T47D (cell line): ENCODE results near the gene F10.

Experiments
- DNase-seq, 2 experiments: peaks; one replicate each; pipeline versions ENCODE4 v3.0.0 to v3.0.0-alpha.2; 2011 to 2012; ENCODE audit warnings: low read depth in 1 of 2, low spot score in 1 of 2
- JUND ChIP-seq: IDR thresholded peaks from 2 replicates; pipeline ENCODE4 v1.6.1; 2012; ENCODE audit warnings: low read depth
- in situ Hi-C: cut with HindIII; loops from 2 replicates; pipeline ENCODE4 v1.10.0; 2016; ENCODE audit warnings: low sequenced_read_pairs, low pct_unique_long_range_greater_than_20kb

The F10 gene

GRCh38 chr13:113167155-113167554 lies 44.6 kb downstream of the F10 start:
- in situ Hi-C loops, result no loop called here
- TF ChIP-seq JUND, result no peak
- no peak for DNase-seq

GRCh38 chr13:113167575-113167974 lies 45.0 kb downstream of the F10 start:
- in situ Hi-C loops, result no loop called here
- no peak for DNase-seq
- TF ChIP-seq JUND, result no peak

- in situ Hi-C loops, result no loop called here
- DNase-seq, result no peak
- no peak for TF ChIP-seq JUND
Observed at GRCh38 chr13:113168211-113168610, 45.6 kb downstream of the F10 start.

- peak; percentile 49 to 53 for DNase-seq
- TF ChIP-seq JUND, result no peak
- in situ Hi-C loops, result no loop called here
Observed at GRCh38 chr13:113169277-113170272, 47.0 kb downstream of the F10 start.

- no peak for TF ChIP-seq JUND
- in situ Hi-C loops, result no loop called here
- peak; percentile 42 to 56 for DNase-seq
Observed at GRCh38 chr13:113170511-113170910, 47.9 kb downstream of the F10 start.

GRCh38 chr13:113171250-113172125 lies 48.9 kb downstream of the F10 start:
- no peak for DNase-seq
- TF ChIP-seq JUND, result no peak
- in situ Hi-C loops, result no loop called here

GRCh38 chr13:113172419-113172926 lies 49.9 kb downstream of the F10 start:
- in situ Hi-C loops, result no loop called here
- no peak for DNase-seq
- no peak for TF ChIP-seq JUND

- in situ Hi-C loops, result no loop called here
- no peak for DNase-seq
- TF ChIP-seq JUND, result no peak
Observed at GRCh38 chr13:113176280-113176679, 53.7 kb downstream of the F10 start.

- DNase-seq, result no peak
- TF ChIP-seq JUND, result no peak
- in situ Hi-C loops, result no loop called here
Observed at GRCh38 chr13:113176822-113177221, 54.2 kb downstream of the F10 start.

GRCh38 chr13:113178070-113178895 lies 55.7 kb downstream of the F10 start:
- TF ChIP-seq JUND, result no peak
- no peak for DNase-seq
- in situ Hi-C loops, result no loop called here

GRCh38 chr13:113178896-113179167 lies 56.2 kb downstream of the F10 start:
- in situ Hi-C loops, result no loop called here
- DNase-seq, result no peak

GRCh38 chr13:113179374-113180230 lies 57.0 kb downstream of the F10 start:
- in situ Hi-C loops, result no loop called here
- no peak for DNase-seq
- no peak for TF ChIP-seq JUND

More at GRCh38 chr13:113178896-113179167, 56.2 kb downstream of the F10 start:
- no peak for TF ChIP-seq JUND
